H9 (cell line): ENCODE results near the gene AQP12A. TPM values are rescaled to one million over a fixed set of nuclear protein-coding genes. Genes with fewer than 3 reads are reported as not detected.

ENCODE experiments used
- DNase-seq: peaks from one replicate; pipeline ENCODE4 v3.0.0-alpha.2; 2017
- H2AFZ ChIP-seq: one replicate; pipeline ENCODE4 v1.6.1; 2013; ENCODE audit warnings: mild to moderate bottlenecking, low read length, control low read depth, moderate library complexity
- H2AK5ac ChIP-seq: 2 replicates; pipeline ENCODE4 v1.6.1; 2013; ENCODE audit warnings: low read length, control low read depth, mixed read lengths; ENCODE audit not compliant: insufficient read length
- H2BK120ac ChIP-seq: one replicate; pipeline ENCODE4 v1.6.1; 2013; ENCODE audit warnings: low read depth, mild to moderate bottlenecking, low read length, control low read depth, inconsistent platforms; ENCODE audit not compliant: poor library complexity, severe bottlenecking
- H2BK12ac ChIP-seq: 2 replicates; pipeline ENCODE4 v1.6.1; 2013; ENCODE audit warnings: low read length, control low read depth, mixed read lengths, low read depth; ENCODE audit not compliant: insufficient read length
- H2BK15ac ChIP-seq: 2 replicates; pipeline ENCODE4 v1.6.1; 2013; ENCODE audit warnings: low read depth, low read length, control low read depth
- H2BK20ac ChIP-seq: one replicate; pipeline ENCODE4 v1.6.1; 2013; ENCODE audit warnings: low read depth, mild to moderate bottlenecking, low read length, control low read depth, inconsistent platforms; ENCODE audit not compliant: poor library complexity, severe bottlenecking
- H2BK5ac ChIP-seq: 2 replicates; pipeline ENCODE4 v1.6.1; 2013; ENCODE audit warnings: low read length, control low read depth, mixed read lengths; ENCODE audit not compliant: insufficient read length
- H3K14ac ChIP-seq: 2 replicates; pipeline ENCODE4 v1.6.1; 2013; ENCODE audit warnings: low read length, control low read depth; ENCODE audit not compliant: insufficient read depth
- H3K18ac ChIP-seq: 2 replicates; pipeline ENCODE4 v1.6.1; 2013; ENCODE audit warnings: low read depth, mild to moderate bottlenecking, mixed read lengths, low read length, control low read depth; ENCODE audit not compliant: insufficient read length
- H3K23ac ChIP-seq: 2 replicates; pipeline ENCODE4 v1.6.1; 2013; ENCODE audit warnings: low read length, control low read depth, mixed read lengths, low read depth; ENCODE audit not compliant: insufficient read length
- H3K23me2 ChIP-seq: 2 replicates; pipeline ENCODE4 v1.6.1; 2013; ENCODE audit warnings: low read depth, mild to moderate bottlenecking, mixed read lengths, low read length, control low read depth; ENCODE audit not compliant: insufficient read length, poor library complexity, severe bottlenecking
- H3K27ac ChIP-seq: 2 replicates; pipeline ENCODE4 v1.5.1; 2013; ENCODE audit warnings: low read length, control low read depth, mixed read lengths, low read depth; ENCODE audit not compliant: insufficient read length
- H3K27me3 ChIP-seq: 2 replicates; pipeline ENCODE4 v1.6.1; 2013; ENCODE audit warnings: low read length, control low read depth, inconsistent platforms; ENCODE audit not compliant: insufficient read depth
- H3K4ac ChIP-seq: 2 replicates; pipeline ENCODE4 v1.6.1; 2013; ENCODE audit warnings: low read depth, mild to moderate bottlenecking, control low read depth, inconsistent platforms, low read length, moderate library complexity
- H3K4me1 ChIP-seq: 2 replicates; pipeline ENCODE4 v1.6.1; 2013; ENCODE audit warnings: low read length, control low read depth, inconsistent platforms; ENCODE audit not compliant: insufficient read depth
- H3K4me2 ChIP-seq: 2 replicates; pipeline ENCODE4 v1.6.1; 2013; ENCODE audit warnings: low read length, control low read depth, mixed read lengths; ENCODE audit not compliant: insufficient read length, insufficient read depth
- H3K56ac ChIP-seq: 2 replicates; pipeline ENCODE4 v1.6.1; 2013; ENCODE audit warnings: low read depth, mild to moderate bottlenecking, mixed read lengths, low read length, control low read depth; ENCODE audit not compliant: insufficient read length
- H3K79me1 ChIP-seq: 2 replicates; pipeline ENCODE4 v1.6.1; 2013; ENCODE audit warnings: low read depth, mild to moderate bottlenecking, moderate library complexity, low read length, control low read depth, inconsistent platforms; ENCODE audit not compliant: insufficient read depth, poor library complexity, severe bottlenecking
- H3K79me2 ChIP-seq: 2 replicates; pipeline ENCODE4 v1.6.1; 2013; ENCODE audit warnings: low read length, control low read depth, inconsistent platforms; ENCODE audit not compliant: insufficient read depth
- H3K9ac ChIP-seq: 2 replicates; pipeline ENCODE4 v1.6.1; 2013; ENCODE audit warnings: low read length, control low read depth, mixed read lengths; ENCODE audit not compliant: insufficient read length; ENCODE audit errors: extremely low read depth
- H3K9me3 ChIP-seq: one replicate; pipeline ENCODE4 v1.6.1; 2013; ENCODE audit warnings: low read depth, low read length, inconsistent platforms; ENCODE audit not compliant: control insufficient read depth
- H3T11ph ChIP-seq: one replicate; pipeline ENCODE4 v1.6.1; 2013; ENCODE audit warnings: mild to moderate bottlenecking, low read length, control low read depth, inconsistent platforms
- H4K20me1 ChIP-seq: one replicate; pipeline ENCODE4 v1.6.1; 2013; ENCODE audit not compliant: control insufficient read depth, insufficient read length, insufficient read depth
- H4K5ac ChIP-seq: 2 replicates; pipeline ENCODE4 v1.6.1; 2013; ENCODE audit warnings: low read depth, mild to moderate bottlenecking, mixed read lengths, low read length, control low read depth; ENCODE audit not compliant: insufficient read length
- H4K8ac ChIP-seq: replicated peaks from 2 replicates; pipeline ENCODE4 v1.6.1; 2013; ENCODE audit warnings: low read length, control low read depth, mixed read lengths, low read depth; ENCODE audit not compliant: insufficient read length
- H4K91ac ChIP-seq: 2 replicates; pipeline ENCODE4 v1.6.1; 2013; ENCODE audit warnings: low read depth, mild to moderate bottlenecking, moderate library complexity, mixed read lengths, low read length, control low read depth; ENCODE audit not compliant: insufficient read length
- H3K27ac Mint-ChIP-seq, 3 experiments: 2 replicates in 2 of 3; 3 replicates in 1 of 3; pipeline ENCODE4 v1.8.0; 2020 to 2021; ENCODE audit warnings: mixed read lengths in 3 of 3, mild to moderate bottlenecking in 1 of 3, moderate library complexity in 1 of 3
- H3K27me3 Mint-ChIP-seq: 2 replicates; pipeline ENCODE4 v1.8.0; 2021; ENCODE audit warnings: low read depth, mild to moderate bottlenecking, moderate library complexity, mixed read lengths
- H3K36me3 Mint-ChIP-seq, 3 experiments: 2 replicates in 2 of 3; 3 replicates in 1 of 3; pipeline ENCODE4 v1.8.0; 2020 to 2021; ENCODE audit warnings: low read depth in 3 of 3, mixed read lengths in 3 of 3; ENCODE audit not compliant: insufficient read depth in 1 of 3
- H3K4me1 Mint-ChIP-seq, 2 experiments: 2 replicates each; pipeline ENCODE4 v1.8.0; 2020; ENCODE audit warnings: mixed read lengths in 2 of 2
- H3K4me3 Mint-ChIP-seq, 2 experiments: 2 replicates in 1 of 2; 3 replicates in 1 of 2; pipeline ENCODE4 v1.8.0; 2020 to 2021; ENCODE audit warnings: mild to moderate bottlenecking in 2 of 2, mixed read lengths in 2 of 2, moderate library complexity in 1 of 2
- H3K9me3 Mint-ChIP-seq, 2 experiments: 2 replicates in 1 of 2; 3 replicates in 1 of 2; pipeline ENCODE4 v1.8.0; 2020; ENCODE audit warnings: mild to moderate bottlenecking in 2 of 2, mixed read lengths in 2 of 2, moderate library complexity in 1 of 2
- CTCF ChIP-seq: fragments of 200-600 bp; sonication (generic); conservative IDR thresholded peaks from 3 replicates; pipeline ENCODE4 v1.8.0; 2021; ENCODE audit warnings: antibody characterized with exemption, mild to moderate bottlenecking
- WGBS: extraction: QIAGEN DNeasy Blood & Tissue Kit; methylation state at CpG from one replicate; pipeline ENCODE4 v1.1.7; 2013; ENCODE audit warnings: missing lambda C conversion rate, low lambda C conversion rate, mixed read lengths; ENCODE audit not compliant: insufficient read length; ENCODE audit errors: extremely low coverage; 5-methylcytosine and 5-hydroxymethylcytosine counted together
- total RNA-seq: library from RNA; stranded (reverse); gene quantifications from 2 replicates; pipeline ENCODE4 v1.2.1, GENCODE V29; 2021

The AQP12A gene
- total RNA-seq, 1 experiment from 2014 or later, result not detected

DNA sequence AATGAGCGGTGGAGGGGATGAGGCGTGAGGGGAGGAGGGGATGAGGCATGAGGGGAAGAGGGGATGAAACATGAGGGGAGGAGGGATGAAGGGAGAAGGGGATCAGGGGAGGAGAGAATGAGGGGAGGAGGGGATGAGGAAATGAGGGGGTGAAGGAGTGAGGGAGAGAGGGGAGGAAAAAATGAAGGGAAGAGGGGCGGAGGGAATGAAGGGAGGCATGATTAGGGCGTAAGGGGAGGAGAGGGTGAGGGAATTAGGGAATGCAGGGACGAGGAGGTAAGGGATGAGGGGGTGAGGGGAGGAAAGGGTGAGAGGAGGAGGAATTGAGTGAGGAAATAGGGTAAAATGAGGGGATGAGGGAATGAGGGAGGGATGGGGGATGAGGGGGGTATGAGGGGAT, 40.5 kb downstream of the AQP12A start:
- Histone ChIP-seq H3K14ac (no peak overlapping the region), H3K23ac (no peak overlapping the region), H4K91ac (no peak overlapping the region), H3K79me1 (no peaks in the 10 kb centered on the region), H2AFZ (no peak overlapping the region), H2BK20ac (no peak overlapping the region), H3K4me2 (no peak overlapping the region), H3K4me1 (no peaks in the 10 kb centered on the region), H2BK15ac (no peak overlapping the region), H2AK5ac (no peak overlapping the region), H2BK12ac (no peak overlapping the region), H3K27me3 (no peaks in the 10 kb centered on the region), H3T11ph (no peak overlapping the region), H3K18ac (no peak overlapping the region), H3K9ac (no peak overlapping the region), H4K20me1 (no peaks in the 10 kb centered on the region), H4K8ac (no peak overlapping the region), H3K9me3 (no peaks in the 10 kb centered on the region), H3K27ac (no peak overlapping the region), H3K4ac (no peak overlapping the region), H4K5ac (no peak overlapping the region), H3K23me2 (no peaks in the 10 kb centered on the region), H2BK5ac (no peak overlapping the region), H3K56ac (no peak overlapping the region), H2BK120ac (no peak overlapping the region), H3K79me2 (no peaks in the 10 kb centered on the region)
- WGBS, result 100% methylated on average over 5 of the region's 5 CpGs
- peaks cover 19 to 56% (median 39%) of the 10 kb centered on the region in 3 experiments; a peak in 6 of 7 replicates for H3K36me3 Mint-ChIP-seq
- no peaks in the 10 kb centered on the region for H3K4me1 Mint-ChIP-seq
- H3K9me3 Mint-ChIP-seq, result no peaks in the 10 kb centered on the region
- no peak overlapping the region for H3K4me3 Mint-ChIP-seq
- H3K27ac Mint-ChIP-seq, result no peak overlapping the region
- no peak for DNase-seq
- TF ChIP-seq CTCF, result no peak
- no peaks in the 10 kb centered on the region for H3K27me3 Mint-ChIP-seq
